ENCODE measurements around the gene PEX6.

DNA sequence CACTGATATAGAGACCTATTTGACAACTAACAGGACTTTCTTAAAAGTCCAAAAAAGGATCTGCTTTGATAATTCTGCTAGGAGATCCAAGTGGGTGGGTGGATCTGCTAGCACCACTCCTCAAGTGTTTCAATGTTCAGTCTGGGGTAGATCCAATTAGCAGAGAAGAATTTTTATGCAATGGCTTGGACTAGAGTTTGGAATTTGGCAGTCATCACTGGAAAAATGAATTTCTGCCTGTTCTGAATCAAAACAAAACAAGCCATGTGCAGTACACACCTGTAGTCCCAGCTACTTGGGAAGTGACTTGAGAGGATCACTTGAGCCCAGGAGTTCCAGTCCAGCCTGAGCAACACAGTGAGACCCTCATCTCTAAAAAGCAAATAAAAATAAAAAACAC, 31.0 kb downstream of the PEX6 start:
- TF ChIP-seq, protein P1, sequence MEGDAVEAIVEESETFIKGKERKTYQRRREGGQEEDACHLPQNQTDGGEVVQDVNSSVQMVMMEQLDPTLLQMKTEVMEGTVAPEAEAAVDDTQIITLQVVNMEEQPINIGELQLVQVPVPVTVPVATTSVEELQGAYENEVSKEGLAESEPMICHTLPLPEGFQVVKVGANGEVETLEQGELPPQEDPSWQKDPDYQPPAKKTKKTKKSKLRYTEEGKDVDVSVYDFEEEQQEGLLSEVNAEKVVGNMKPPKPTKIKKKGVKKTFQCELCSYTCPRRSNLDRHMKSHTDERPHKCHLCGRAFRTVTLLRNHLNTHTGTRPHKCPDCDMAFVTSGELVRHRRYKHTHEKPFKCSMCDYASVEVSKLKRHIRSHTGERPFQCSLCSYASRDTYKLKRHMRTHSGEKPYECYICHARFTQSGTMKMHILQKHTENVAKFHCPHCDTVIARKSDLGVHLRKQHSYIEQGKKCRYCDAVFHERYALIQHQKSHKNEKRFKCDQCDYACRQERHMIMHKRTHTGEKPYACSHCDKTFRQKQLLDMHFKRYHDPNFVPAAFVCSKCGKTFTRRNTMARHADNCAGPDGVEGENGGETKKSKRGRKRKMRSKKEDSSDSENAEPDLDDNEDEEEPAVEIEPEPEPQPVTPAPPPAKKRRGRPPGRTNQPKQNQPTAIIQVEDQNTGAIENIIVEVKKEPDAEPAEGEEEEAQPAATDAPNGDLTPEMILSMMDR (IDR thresholded peaks at IDR 0.05), result no peak
- TF ChIP-seq POLR2AphosphoS5 (IDR thresholded peaks at IDR 0.05) (no peak), POLR2A (IDR thresholded peaks at IDR 0.05) (no peak)
